ENCODE results near the gene SUFU. TPM values are rescaled to one million over a fixed set of nuclear protein-coding genes. Genes with fewer than 3 reads are reported as not detected.

SUFU gene
- total and polyA plus RNA-seq, 2 of the 8 experiments (the other 6 are each of a cell fraction or from before 2014, with no cell fraction given), result 7.0 to 10.8 TPM

DNA sequence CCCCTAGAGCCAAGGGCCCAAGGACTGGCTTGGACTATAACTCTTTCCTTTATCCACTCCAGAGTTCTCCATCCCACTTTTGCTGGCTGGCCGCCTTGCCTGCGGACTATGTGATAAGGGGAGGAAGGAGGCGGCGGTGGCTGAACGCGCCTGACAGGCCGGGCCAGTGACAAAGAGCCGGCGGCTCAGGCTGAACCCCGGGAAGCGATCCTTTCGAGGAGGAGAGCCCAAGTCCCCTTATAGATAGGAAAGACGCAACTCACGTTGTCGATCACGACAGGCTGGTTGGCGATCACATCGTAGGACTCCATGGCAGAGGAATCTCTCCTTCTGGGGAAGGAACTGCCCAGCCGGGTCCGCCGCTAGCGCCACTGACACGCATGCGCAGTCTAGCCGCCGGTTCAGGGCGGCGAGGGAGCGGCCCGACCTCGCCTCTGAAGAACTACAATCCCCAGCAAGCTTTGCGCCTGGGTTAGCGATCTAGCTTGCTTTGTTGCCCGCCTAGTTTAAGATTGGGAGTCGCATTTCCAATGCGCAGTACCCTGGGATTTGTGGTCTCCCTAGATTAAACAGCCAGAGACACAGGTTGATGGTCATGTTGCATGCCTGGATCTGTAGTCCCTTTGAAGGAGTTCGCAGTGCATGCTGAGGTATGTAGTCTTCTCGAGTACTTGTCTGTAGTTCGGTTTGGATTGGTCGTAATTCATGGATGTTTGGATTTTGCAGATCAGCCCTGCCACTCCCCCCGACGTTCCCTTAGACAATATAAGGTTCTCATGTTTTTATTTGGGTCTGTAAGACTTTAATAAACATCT, 1.2 kb upstream of the SUFU start, which contains the start of gene ACTR1A:
Gene ACTR1A, minus strand, starts transcription at position 376 of the 815 bp plus-strand sequence. Its CDS starts 65 bp downstream, at position 311.
- no peak within 1 kb of the TSS for H2BK15ac ChIP-seq (ENCODE audit: low read length)
- no peak within 1 kb of the TSS for H2BK120ac ChIP-seq (replicated peaks; ENCODE audit: low read depth, low read length)
- peaks cover 0 to 10% (median 3%) of the 10 kb centered on the region in 4 experiments; a peak in 4 of 7 replicates for H3K4me1 ChIP-seq (replicated peaks in 1 of 4; ENCODE audit: control insufficient read depth in 3 of 4, insufficient read depth in 4 of 4, low read length in 3 of 4)
- WGBS, 2 experiments (ENCODE audit: extremely low coverage in 1 of 2, insufficient coverage in 1 of 2, insufficient read length in 1 of 2, insufficient replicate concordance in 2 of 2, low coverage in 1 of 2, low lambda C conversion rate in 2 of 2, missing lambda C conversion rate in 1 of 2), result 1% methylated on average over 42 of the region's 42 CpGs; no CpG with 5 or more reads in 1 of the 2 experiments
- H3K9ac ChIP-seq (replicated peaks in 1 of 4; ENCODE audit: extremely low read depth in 1 of 4, low read depth in 3 of 4, low read length in 3 of 4), result peak within 1 kb of the TSS; percentile 63 to 93 (median 75)
- POLR2A ChIA-PET (ENCODE audit: partially characterized antibody), result interaction anchor here (0.7 to 2.1 kb wide), 10 partner anchors 18 to 353 kb away, joined by 3 to 6 read pairs (median 4); partner anchors contain the start of genes C10orf95, CUEDC2 and NOLC1
- CTCF ChIA-PET (ENCODE audit: partially characterized antibody), result interaction anchor here (0.6 to 16.5 kb wide), 16 partner anchors 11 to 329 kb away, joined by 3 to 182 read pairs (median 3); partner anchors contain the start of gene C10orf95
- no peak within 1 kb of the TSS for H3K23ac ChIP-seq (ENCODE audit: insufficient read length)
- peak within 1 kb of the TSS; percentile 63 for H4K91ac ChIP-seq (replicated peaks; ENCODE audit: insufficient read length, low read length)
- H3K56ac ChIP-seq (replicated peaks; ENCODE audit: insufficient read length, low read depth, low read length), result peak within 1 kb of the TSS; percentile 81
- H2AK5ac ChIP-seq (ENCODE audit: low read depth, low read length), result no peak within 1 kb of the TSS
- H3K4ac ChIP-seq (replicated peaks; ENCODE audit: insufficient read length, low read depth, low read length), result no peak within 1 kb of the TSS
- peaks cover 14% of the 10 kb centered on the region for H3K23me2 ChIP-seq (ENCODE audit: low read depth, low read length)
- peak within 1 kb of the TSS; percentile 69 for H4K5ac ChIP-seq (ENCODE audit: insufficient read length, low read depth, low read length)
- peak; percentile 95 to 96 for DNase-seq (ENCODE audit: low read depth in 1 of 2, low spot score in 2 of 2)
- peak within 1 kb of the TSS; percentile 34; the same call in 1 of the 2 replicates for H3K27ac ChIP-seq (ENCODE audit: low read depth, low read length)
- H3K79me2 ChIP-seq (ENCODE audit: control insufficient read depth in 1 of 2, insufficient read depth in 2 of 2, low read length in 2 of 2), result peaks cover 0 to 45% of the 10 kb centered on the region in 2 experiments; a peak in 3 of 4 replicates
- H4K8ac ChIP-seq (ENCODE audit: extremely low read depth, insufficient read depth, low read length), result peak within 1 kb of the TSS; percentile 93; the same call in 1 of the 2 replicates
- H3K36me3 ChIP-seq (ENCODE audit: control insufficient read depth in 2 of 4, insufficient read depth in 4 of 4, low read length in 3 of 4), result no peaks in the 10 kb centered on the region
- no peak within 1 kb of the TSS for H2BK20ac ChIP-seq (ENCODE audit: low read length)
- H2BK5ac ChIP-seq (ENCODE audit: low read depth, low read length), result peak within 1 kb of the TSS; percentile 81; the same call in 1 of the 2 replicates
- H3K9me3 ChIP-seq (ENCODE audit: insufficient read depth in 2 of 2, low read depth in 1 of 2, low read length in 1 of 2), result no peaks in the 10 kb centered on the region
- peaks cover 13 to 27% of the 10 kb centered on the region in 2 experiments for H4K20me1 ChIP-seq (replicated peaks in 1 of 2; ENCODE audit: control insufficient read depth in 1 of 2, insufficient read depth in 2 of 2, low read length in 2 of 2)
- peaks cover 2 to 11% (median 8%) of the 10 kb centered on the region in 4 experiments; a peak in 4 of 7 replicates for H3K27me3 ChIP-seq (replicated peaks in 1 of 4; ENCODE audit: control insufficient read depth in 3 of 4, extremely low read depth in 1 of 4, insufficient read depth in 3 of 4, low read length in 3 of 4)
- peak within 1 kb of the TSS; percentile 91; the same call in 1 of the 2 replicates for H3K18ac ChIP-seq (ENCODE audit: extremely low read depth, low read length)
- H2AFZ ChIP-seq (ENCODE audit: low read length), result peak within 1 kb of the TSS; percentile 92
- peak within 1 kb of the TSS; percentile 85 for H2BK12ac ChIP-seq (ENCODE audit: low read depth, low read length)
- peak; percentile 98 for FAIRE-seq
- H3K79me1 ChIP-seq (ENCODE audit: low read depth, low read length), result no peaks in the 10 kb centered on the region; the same call in 1 of the 2 replicates
- H3K14ac ChIP-seq (ENCODE audit: insufficient read length), result no peak within 1 kb of the TSS
- peak within 1 kb of the TSS; percentile 77 to 90 for H3K4me2 ChIP-seq (ENCODE audit: insufficient read depth in 1 of 2, low read depth in 2 of 2, low read length in 2 of 2)
- H3K4me3 ChIP-seq (ENCODE audit: extremely low read depth in 1 of 4, insufficient read depth in 2 of 4, low read depth in 3 of 4, low read length in 4 of 4), result peak within 1 kb of the TSS; percentile 90 to 100 (median 98)
- TF ChIP-seq CREB1 (IDR thresholded peaks at IDR 0.05), result peak; percentile 74
- no peak for TF ChIP-seq KDM1A (IDR thresholded peaks at IDR 0.05; ENCODE audit: borderline replicate concordance, low read length)
- no peak for TF ChIP-seq JUN (IDR thresholded peaks at IDR 0.05; ENCODE audit: low read depth, low read length)
- no peak for TF ChIP-seq SIRT6 (IDR thresholded peaks at IDR 0.05; ENCODE audit: low read length)
- no peak for TF ChIP-seq CTBP2 (IDR thresholded peaks at IDR 0.05; ENCODE audit: borderline replicate concordance, insufficient read depth, insufficient read length, low read length)
- TF ChIP-seq SIN3A (conservative IDR thresholded peaks at IDR 0.05 in 1 of 2, IDR thresholded peaks at IDR 0.05 in 1 of 2; ENCODE audit: low read depth in 1 of 2, low read length in 2 of 2), result peak; percentile 73 to 93; a peak in 3 of 4 replicates
- TF ChIP-seq RAD21 (IDR thresholded peaks at IDR 0.05 in 1 of 2, conservative IDR thresholded peaks at IDR 0.05 in 1 of 2; ENCODE audit: low read depth in 2 of 2, low read length in 2 of 2), result no peak
- no peak for TF ChIP-seq RFX5 (IDR thresholded peaks at IDR 0.05; ENCODE audit: borderline replicate concordance, low read depth, low read length)
- TF ChIP-seq EP300 (IDR thresholded peaks at IDR 0.05; ENCODE audit: borderline replicate concordance in 1 of 2, low read depth in 2 of 2, low read length in 2 of 2), result no peak
- TF ChIP-seq CBX8 (IDR thresholded peaks at IDR 0.05; ENCODE audit: borderline replicate concordance, low read depth, low read length), result no peak

All from H1 (cell line).